GM12878 (cell line): ENCODE measurements around the gene PIK3C2B.

Source experiments
- BCL11A ChIP-seq: IDR thresholded peaks from 2 replicates; pipeline ENCODE4 v1.6.1; 2011; ENCODE audit warnings: low read depth, low read length
- CHD1 ChIP-seq: IDR thresholded peaks from 2 replicates; pipeline ENCODE4 v1.6.1; 2012; ENCODE audit warnings: low read depth, low read length, improper control_type of control experiment
- CTCF ChIP-seq, 3 experiments: IDR thresholded peaks in 2 of 3; conservative IDR thresholded peaks in 1 of 3; 2 replicates each; pipeline ENCODE4 v1.5.1; 2011; ENCODE audit warnings: low read depth in 3 of 3, low read length in 3 of 3, mild to moderate bottlenecking in 3 of 3, control low read depth in 2 of 3, moderate library complexity in 2 of 3, inconsistent platforms in 1 of 3, mixed read lengths in 1 of 3; ENCODE audit not compliant: control insufficient read depth in 2 of 3, insufficient read depth in 1 of 3; ENCODE audit errors: extremely low read depth in 1 of 3
- ETV6 ChIP-seq, 2 experiments: fragments of 450-650 bp in 1 of 2; IDR thresholded peaks in 1 of 2; conservative IDR thresholded peaks in 1 of 2; 2 replicates each; pipeline ENCODE4 v1.6.1; 2014; ENCODE audit warnings: antibody characterized with exemption in 1 of 2, borderline replicate concordance in 1 of 2, low read depth in 1 of 2, mild to moderate bottlenecking in 1 of 2, moderate library complexity in 1 of 2
- POLR2AphosphoS5 ChIP-seq: IDR thresholded peaks from 2 replicates; pipeline ENCODE4 v1.6.1; 2011; ENCODE audit warnings: mild to moderate bottlenecking, low read length, inconsistent platforms
- RAD21 ChIP-seq: IDR thresholded peaks from 2 replicates; pipeline ENCODE4 v1.6.1; 2011; ENCODE audit warnings: mild to moderate bottlenecking, low read depth, low read length, moderate library complexity; ENCODE audit not compliant: insufficient read depth
- RELA ChIP-seq: fragments of 450-650 bp; IDR thresholded peaks from 2 replicates; pipeline ENCODE4 v1.8.0; 2014; ENCODE audit warnings: borderline replicate concordance; ENCODE audit not compliant: partially characterized antibody
- SIN3A ChIP-seq: IDR thresholded peaks from 2 replicates; pipeline ENCODE4 v1.6.1; 2012; ENCODE audit warnings: low read depth, low read length, improper control_type of control experiment
- SIX5 ChIP-seq: IDR thresholded peaks from 2 replicates; pipeline ENCODE4 v1.6.1; 2011; ENCODE audit warnings: mild to moderate bottlenecking, low read depth, low read length, moderate library complexity; ENCODE audit not compliant: severe bottlenecking
- SKIL ChIP-seq: fragments of 450-650 bp; IDR thresholded peaks from 2 replicates; pipeline ENCODE4 v1.6.1; 2017; ENCODE audit warnings: mild to moderate bottlenecking, low read depth, inconsistent platforms; ENCODE audit not compliant: poor library complexity, severe bottlenecking
- USF1 ChIP-seq: IDR thresholded peaks from 2 replicates; pipeline ENCODE4 v1.6.1; 2011; ENCODE audit warnings: borderline replicate concordance, low read depth, mild to moderate bottlenecking, moderate library complexity, mixed read lengths, low read length; ENCODE audit not compliant: insufficient read depth; ENCODE audit errors: extremely low read length
- ZNF384 ChIP-seq: IDR thresholded peaks from 2 replicates; pipeline ENCODE4 v1.6.1; 2012; ENCODE audit warnings: low read depth, mild to moderate bottlenecking, low read length, improper control_type of control experiment, borderline replicate concordance

- TF ChIP-seq BCL11A (0 out of 2 replicates have a peak, but pooled peaks have one; percentile 15), ZNF384 (no peak), CHD1 (no peak), SIX5 (no peak), CTCF (IDR thresholded peaks at IDR 0.05 in 2 of 3, conservative IDR thresholded peaks at IDR 0.05 in 1 of 3; ENCODE audit: control insufficient read depth in 2 of 3, extremely low read depth in 1 of 3, insufficient read depth in 1 of 3, low read depth in 3 of 3, low read length in 3 of 3) (no peak), RAD21 (no peak), USF1 (no peak), POLR2AphosphoS5 (0 out of 2 replicates have a peak, but pooled peaks have one; percentile 52), RELA (peak; percentile 55), SKIL (no peak), SIN3A (peak; percentile 57; the same call in 1 of the 2 replicates), ETV6 (conservative IDR thresholded peaks at IDR 0.05 in 1 of 2, IDR thresholded peaks at IDR 0.05 in 1 of 2; ENCODE audit: borderline replicate concordance in 1 of 2, low read depth in 1 of 2) (peak in 1 of 2 experiments; percentile 86; a peak in 2 of 4 replicates)
Observed at GRCh38 chr1:204516180-204516879, 21.7 kb upstream of the PIK3C2B start, which contains the start of gene MDM4.
